Prostate gland (tissue), 2 donors: ENCODE data around the gene MRO. TPM values are rescaled to one million over a fixed set of nuclear protein-coding genes. Genes with fewer than 3 reads are reported as not detected.
A peak's percentile ranks its signal among the peaks of the same experiment; 100 is the strongest.

Experiments
- DNase-seq: peaks from one replicate; pipeline ENCODE4 v3.0.0-alpha.2; 2019; ENCODE audit warnings: low spot score
- H3K27ac ChIP-seq, 2 donors: fragments of 200-600 bp; sonication (generic); 2 replicates each; pipeline ENCODE4 v1.5.1; 2017 to 2019
- H3K27me3 ChIP-seq: fragments of 200-600 bp; sonication (generic); replicated peaks from 2 replicates; pipeline ENCODE4 v1.5.1; 2019; ENCODE audit not compliant: insufficient read depth
- H3K36me3 ChIP-seq, 2 donors: fragments of 200-600 bp; sonication (generic); 1 replicate in 1 of 2; 2 replicates in 1 of 2; pipeline versions ENCODE4 v1.5.1 to v1.8.1; 2017 to 2019
- H3K4me1 ChIP-seq: fragments of 200-600 bp; sonication (generic); replicated peaks from 2 replicates; pipeline ENCODE4 v1.5.1; 2019
- H3K4me3 ChIP-seq, 2 donors: fragments of 200-600 bp; sonication (generic); 2 replicates each; pipeline ENCODE4 v1.5.1; 2017 to 2019
- H3K9me3 ChIP-seq: fragments of 200-600 bp; sonication (generic); 2 replicates; pipeline ENCODE4 v1.5.1; 2017
- POLR2A ChIP-seq: fragments of 450-650 bp; IDR thresholded peaks from one replicate; pipeline ENCODE4 v1.6.1; 2016; ENCODE audit warnings: antibody characterized with exemption, mild to moderate bottlenecking
- POLR2AphosphoS5 ChIP-seq: sonication (generic); formaldehyde crosslinking; IDR thresholded peaks from one replicate; pipeline ENCODE4 v1.6.1; 2017; ENCODE audit warnings: antibody characterized with exemption
- WGBS: methylation state at CpG from one replicate; pipeline ENCODE4 v1.1.5; 2018; 5-methylcytosine and 5-hydroxymethylcytosine counted together
- intact Hi-C: fragments of 100-400 bp; cut with DNase I; formaldehyde crosslinking; loops from one replicate; pipeline ENCODE4 v1.14.2; 2022
- total RNA-seq, 2 donors: library from RNA; depleted of rRNA; stranded (reverse); fragments of >200 nt; gene quantifications; one replicate each; pipeline ENCODE4 v1.1.0, GENCODE V29; 2016
- TF ChIP-seq, protein P1 (sequence below), 4 experiments: fragments of 200-600 bp in 2 of 4; fragments of 450-650 bp in 2 of 4; sonication (generic) in 2 of 4; IDR thresholded peaks; 1 replicate in 3 of 4; 2 replicates in 1 of 4; pipeline ENCODE4 v1.5.1; 2016 to 2019; ENCODE audit warnings: antibody characterized with exemption in 4 of 4, mild to moderate bottlenecking in 2 of 4, moderate library complexity in 2 of 4

The MRO gene
- total RNA-seq, result 10 to 100 TPM in 1 of 2 donors, under 1 TPM in 1; 0.23 to 64.8 TPM

DNA sequence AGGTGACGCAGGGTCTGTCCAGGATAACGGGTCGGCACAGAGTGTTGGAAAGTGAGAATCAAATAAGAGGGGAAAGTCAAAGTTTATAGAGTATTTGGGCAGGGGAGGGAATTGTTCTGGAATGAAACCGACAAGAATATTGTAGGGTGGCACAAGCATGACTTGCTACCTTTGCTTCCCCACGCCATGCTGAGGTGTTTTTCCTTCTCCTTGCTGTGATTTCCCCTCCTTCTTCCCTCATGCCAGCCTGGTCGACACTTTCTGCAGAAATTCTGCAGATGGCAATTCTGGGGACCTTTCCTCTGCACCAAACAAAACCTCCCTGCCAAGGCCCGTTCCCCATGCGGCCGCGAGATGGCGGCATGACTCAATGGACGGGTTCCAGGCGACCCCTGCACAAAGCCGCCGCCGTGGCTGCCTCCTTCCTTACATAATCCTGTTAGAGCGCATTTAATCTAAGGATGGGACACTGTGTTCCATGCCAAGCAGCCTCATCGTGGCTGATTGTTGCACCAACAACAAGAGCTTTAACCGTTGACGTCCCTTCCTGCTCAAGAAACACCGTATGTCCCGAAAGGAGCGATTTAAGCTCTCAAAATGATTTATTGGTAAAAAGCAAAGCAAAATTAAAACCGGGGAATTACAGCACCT, at the start of gene MRO:
Gene MRO, minus strand, starts transcription at position 289 of the 651 bp plus-strand sequence. CDS start 10,616 bp downstream, outside the sequence.
- intact Hi-C loops, result loop anchor here (5.0 to 10.0 kb wide), 5 partner anchors 57 to 375 kb away; partner anchors contain the start of genes ELAC1, ME2, MEX3C and SMAD4
- H3K27ac ChIP-seq, result no peak within 1 kb of the TSS

DNA sequence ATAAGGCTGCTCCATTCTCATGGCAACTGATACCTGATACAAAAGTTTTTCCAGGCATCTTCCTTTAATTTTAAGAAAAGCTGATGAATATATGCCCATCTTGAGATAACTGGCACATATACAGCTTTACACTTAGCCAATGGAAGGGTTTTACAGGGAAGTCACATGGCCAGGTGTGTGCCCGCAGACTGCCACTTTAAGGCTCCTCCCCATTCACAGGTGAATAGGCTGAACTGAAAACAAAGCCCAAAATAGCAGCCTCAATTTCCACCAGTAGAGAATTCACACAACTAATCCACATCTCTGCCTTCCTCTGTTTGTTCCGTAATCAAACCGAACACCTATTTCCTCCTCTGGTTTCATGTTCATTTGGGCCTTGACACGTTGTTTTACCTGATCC, 49.3 kb upstream of the MRO start:
- Histone ChIP-seq H3K36me3 (no peaks in the 10 kb centered on the region), H3K4me3 (no peak overlapping the region), H3K9me3 (no peaks in the 10 kb centered on the region), H3K4me1 (no peaks in the 10 kb centered on the region), H3K27me3 (no peaks in the 10 kb centered on the region), H3K27ac (no peak overlapping the region)
- TF ChIP-seq POLR2A (no peak), POLR2AphosphoS5 (no peak)
- TF ChIP-seq, protein P1, sequence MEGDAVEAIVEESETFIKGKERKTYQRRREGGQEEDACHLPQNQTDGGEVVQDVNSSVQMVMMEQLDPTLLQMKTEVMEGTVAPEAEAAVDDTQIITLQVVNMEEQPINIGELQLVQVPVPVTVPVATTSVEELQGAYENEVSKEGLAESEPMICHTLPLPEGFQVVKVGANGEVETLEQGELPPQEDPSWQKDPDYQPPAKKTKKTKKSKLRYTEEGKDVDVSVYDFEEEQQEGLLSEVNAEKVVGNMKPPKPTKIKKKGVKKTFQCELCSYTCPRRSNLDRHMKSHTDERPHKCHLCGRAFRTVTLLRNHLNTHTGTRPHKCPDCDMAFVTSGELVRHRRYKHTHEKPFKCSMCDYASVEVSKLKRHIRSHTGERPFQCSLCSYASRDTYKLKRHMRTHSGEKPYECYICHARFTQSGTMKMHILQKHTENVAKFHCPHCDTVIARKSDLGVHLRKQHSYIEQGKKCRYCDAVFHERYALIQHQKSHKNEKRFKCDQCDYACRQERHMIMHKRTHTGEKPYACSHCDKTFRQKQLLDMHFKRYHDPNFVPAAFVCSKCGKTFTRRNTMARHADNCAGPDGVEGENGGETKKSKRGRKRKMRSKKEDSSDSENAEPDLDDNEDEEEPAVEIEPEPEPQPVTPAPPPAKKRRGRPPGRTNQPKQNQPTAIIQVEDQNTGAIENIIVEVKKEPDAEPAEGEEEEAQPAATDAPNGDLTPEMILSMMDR (IDR thresholded peaks at IDR 0.05), result no peak
- 93% methylated on average over 4 of the region's 4 CpGs for WGBS
- no peak for DNase-seq
- intact Hi-C loops, result no loop called here

More for the DNA sequence above, at the start of gene MRO:
- no peak for TF ChIP-seq POLR2A
- peak; percentile 76 for TF ChIP-seq POLR2AphosphoS5
- TF ChIP-seq, protein P1 (IDR thresholded peaks at IDR 0.05), result peak; percentile 77 to 91 (median 86)
- peak; percentile 75 for DNase-seq
- 1% methylated on average over 24 of the region's 24 CpGs for WGBS
- Histone ChIP-seq H3K9me3 (no peaks in the 10 kb centered on the region), H3K36me3 (no peaks in the 10 kb centered on the region), H3K27me3 (no peaks in the 10 kb centered on the region), H3K4me3 (peak within 1 kb of the TSS; percentile 7 to 23), H3K4me1 (no peaks in the 10 kb centered on the region)

DNA sequence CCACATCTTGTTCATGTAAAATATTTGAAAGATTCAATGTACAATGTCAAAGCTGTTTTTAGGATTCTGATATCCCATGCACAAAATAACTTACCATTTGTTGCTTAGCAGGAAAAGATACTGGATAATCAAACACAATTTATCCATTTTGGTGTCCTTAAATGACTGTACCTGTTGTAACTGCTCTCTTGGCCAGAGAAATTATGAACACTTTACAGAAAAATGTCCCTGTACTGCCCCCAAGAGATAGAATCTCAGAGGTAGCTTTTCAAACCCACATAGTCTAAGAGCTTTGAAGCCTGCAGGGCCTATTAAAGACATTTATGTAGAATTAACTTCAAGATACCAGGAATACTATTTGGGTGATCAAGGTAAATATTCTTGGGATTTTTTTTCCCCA, 46.9 kb upstream of the MRO start:
- no peaks in the 10 kb centered on the region for H3K4me1 ChIP-seq
- no peak overlapping the region for H3K27ac ChIP-seq
- H3K9me3 ChIP-seq, result no peaks in the 10 kb centered on the region
- DNase-seq, result no peak
- TF ChIP-seq, protein P1 (IDR thresholded peaks at IDR 0.05), result peak in 1 of 4 experiments; percentile 20
- no peak for TF ChIP-seq POLR2AphosphoS5
- no peaks in the 10 kb centered on the region for H3K27me3 ChIP-seq
- H3K4me3 ChIP-seq, result no peak overlapping the region
- no peaks in the 10 kb centered on the region for H3K36me3 ChIP-seq
- intact Hi-C loops, result no loop called here

DNA sequence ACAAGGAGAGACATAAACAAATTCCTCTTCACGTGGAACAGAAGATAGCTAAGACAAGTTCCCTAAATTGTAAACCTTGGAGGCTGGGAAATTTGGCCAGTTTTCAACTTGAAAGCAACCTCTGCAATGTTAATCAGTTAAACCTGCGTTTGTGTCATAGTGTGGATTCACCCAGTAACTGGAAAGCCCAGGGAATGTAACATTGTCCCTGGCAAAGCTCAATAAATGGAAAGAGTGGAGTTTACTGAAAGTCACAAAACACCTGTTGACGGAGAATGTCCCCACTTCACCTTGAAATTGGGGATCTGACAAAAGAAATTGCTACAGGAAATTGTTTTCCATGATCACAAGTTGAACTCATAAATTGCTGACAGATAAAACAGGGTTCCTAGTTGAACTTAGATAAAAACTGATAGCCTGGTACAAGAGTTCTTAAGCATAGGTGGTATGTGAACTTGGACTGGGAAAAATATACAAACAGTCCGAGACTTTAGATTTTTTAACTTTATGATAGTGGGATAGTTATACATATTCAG, 44.1 kb upstream of the MRO start:
- Histone ChIP-seq H3K9me3 (no peaks in the 10 kb centered on the region), H3K36me3 (no peaks in the 10 kb centered on the region), H3K27ac (no peak overlapping the region), H3K27me3 (no peaks in the 10 kb centered on the region), H3K4me3 (no peak overlapping the region), H3K4me1 (no peaks in the 10 kb centered on the region)
- TF ChIP-seq POLR2AphosphoS5, result no peak
- WGBS, result 40% methylated on average over 4 of the region's 4 CpGs
- no peak for DNase-seq
- intact Hi-C loops, result no loop called here

DNA sequence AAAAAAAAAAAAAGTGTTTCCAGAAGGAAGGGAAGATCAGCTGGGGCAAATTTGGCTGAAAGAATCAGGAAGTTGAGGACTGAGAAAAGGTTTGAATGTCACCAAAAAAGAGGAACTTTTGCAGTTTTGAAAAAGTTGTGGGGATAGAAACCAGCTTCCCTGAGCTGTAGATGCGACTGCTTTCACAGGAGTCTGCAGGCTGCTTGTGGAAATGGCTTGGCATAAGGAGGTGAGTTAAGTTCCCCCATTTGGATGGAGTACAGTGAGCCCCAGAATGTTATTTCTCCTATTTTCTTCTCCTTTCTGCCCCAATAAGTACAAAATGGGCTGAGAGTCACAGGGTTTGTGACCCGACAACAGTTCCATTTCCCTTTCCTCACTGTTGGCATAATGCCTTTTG, 42.6 kb upstream of the MRO start:
- Histone ChIP-seq H3K27me3 (no peaks in the 10 kb centered on the region), H3K4me1 (no peaks in the 10 kb centered on the region), H3K4me3 (no peak overlapping the region), H3K36me3 (no peaks in the 10 kb centered on the region), H3K9me3 (no peaks in the 10 kb centered on the region), H3K27ac (no peak overlapping the region)
- intact Hi-C loops, result no loop called here
- no peak for TF ChIP-seq POLR2AphosphoS5
- TF ChIP-seq, protein P1 (IDR thresholded peaks at IDR 0.05), result no peak
- no peak for TF ChIP-seq POLR2A
- no peak for DNase-seq
- WGBS, result 84% methylated on average over 2 of the region's 2 CpGs
